GM10847 (cell line): ENCODE data around the gene TMEM63C.

ENCODE experiments used
- POLR2A ChIP-seq: IDR thresholded peaks from 2 replicates; pipeline ENCODE4 v1.6.1; 2011; ENCODE audit not compliant: insufficient read length; ENCODE audit errors: extremely low read depth

TMEM63C gene

GRCh38 chr14:77249286-77249685 is 67.7 kb downstream of the TMEM63C start:
- no peak for TF ChIP-seq POLR2A

- no peak for TF ChIP-seq POLR2A
Measured at GRCh38 chr14:77250927-77251326, 69.3 kb downstream of the TMEM63C start.

GRCh38 chr14:77251870-77252269 is 70.3 kb downstream of the TMEM63C start:
- no peak for TF ChIP-seq POLR2A

- TF ChIP-seq POLR2A = no peak
Measured at GRCh38 chr14:77253333-77254190, 72.0 kb downstream of the TMEM63C start.

GRCh38 chr14:77256694-77257093 is 75.1 kb downstream of the TMEM63C start:
- TF ChIP-seq POLR2A = no peak

GRCh38 chr14:77257700-77258099 is 76.1 kb downstream of the TMEM63C start:
- no peak for TF ChIP-seq POLR2A

GRCh38 chr14:77258566-77258965 is 77.0 kb downstream of the TMEM63C start:
- TF ChIP-seq POLR2A = no peak

- no peak for TF ChIP-seq POLR2A
Measured at GRCh38 chr14:77259025-77259715, 77.6 kb downstream of the TMEM63C start.

GRCh38 chr14:77260199-77260598 is 78.6 kb downstream of the TMEM63C start:
- TF ChIP-seq POLR2A = no peak

GRCh38 chr14:77260631-77261030 is 79.0 kb downstream of the TMEM63C start:
- no peak for TF ChIP-seq POLR2A

- no peak for TF ChIP-seq POLR2A
Measured at GRCh38 chr14:77264466-77265186, 83.0 kb downstream of the TMEM63C start.

GRCh38 chr14:77265187-77265515 is 83.6 kb downstream of the TMEM63C start:
- TF ChIP-seq POLR2A = no peak

- no peak for TF ChIP-seq POLR2A
Measured at GRCh38 chr14:77265561-77266335, 84.2 kb downstream of the TMEM63C start.

GRCh38 chr14:77266336-77266735 is 84.7 kb downstream of the TMEM63C start:
- TF ChIP-seq POLR2A = no peak
